HuH-7 (cell line): Measurements from ENCODE around the gene TAS2R60.
"Not testable (repeated sequence)": the region's sequence is repeated elsewhere in the genome, so short reads cannot be mapped to it uniquely, and the experiment has no call there.

ENCODE experiments used
- DNase-seq: peaks from one replicate; pipeline ENCODE4 v3.0.0; 2011; ENCODE audit warnings: low spot score

The TAS2R60 gene

DNA sequence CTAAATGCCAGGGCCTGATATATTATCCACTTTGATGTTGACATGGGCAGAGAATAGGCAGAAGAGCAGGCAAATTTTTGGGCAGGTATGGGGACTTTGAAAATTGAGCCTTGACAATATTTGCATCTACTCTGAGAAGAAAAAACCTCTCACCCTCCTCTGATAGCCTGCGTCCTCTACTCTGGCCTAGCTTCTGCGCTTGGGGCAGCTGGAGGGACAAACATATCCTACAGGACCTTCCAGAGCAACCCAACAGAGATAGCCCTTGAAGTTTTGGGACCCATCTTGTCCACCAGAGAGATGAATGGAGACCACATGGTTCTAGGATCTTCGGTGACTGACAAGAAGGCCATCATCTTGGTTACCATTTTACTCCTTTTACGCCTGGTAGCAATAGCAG is at the start of gene TAS2R60:
Gene TAS2R60 (plus strand): TSS at position 301 of the 400 bp plus-strand sequence. CDS start 0 bp downstream, at position 301.
- no peak for DNase-seq

GRCh38 chr7:143394068-143394467 is 49.2 kb upstream of the TAS2R60 start:
- DNase-seq = no peak

DNA sequence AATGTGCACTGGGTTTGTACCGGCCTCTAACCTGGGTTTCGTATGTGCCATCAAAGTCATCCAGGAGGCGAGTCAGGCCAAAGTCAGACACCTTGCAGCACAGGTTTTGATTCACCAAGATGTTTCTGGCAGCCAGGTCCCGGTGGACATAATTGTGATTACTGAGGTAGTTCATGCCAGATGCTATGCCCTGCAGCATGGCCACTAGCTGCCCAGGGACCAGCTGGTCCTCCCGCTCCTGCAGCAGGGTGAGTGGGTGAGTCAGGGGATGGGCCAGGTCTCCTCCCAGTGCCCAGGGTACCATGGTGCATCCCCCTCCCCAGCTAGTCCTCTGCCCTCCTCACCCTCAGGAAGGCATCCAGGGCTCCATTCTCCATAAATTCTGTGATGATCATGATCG is 48.5 kb upstream of the TAS2R60 start:
- no peak for DNase-seq

GRCh38 chr7:143395187-143396149 is 47.8 kb upstream of the TAS2R60 start:
- DNase-seq = peak; percentile 89

DNA sequence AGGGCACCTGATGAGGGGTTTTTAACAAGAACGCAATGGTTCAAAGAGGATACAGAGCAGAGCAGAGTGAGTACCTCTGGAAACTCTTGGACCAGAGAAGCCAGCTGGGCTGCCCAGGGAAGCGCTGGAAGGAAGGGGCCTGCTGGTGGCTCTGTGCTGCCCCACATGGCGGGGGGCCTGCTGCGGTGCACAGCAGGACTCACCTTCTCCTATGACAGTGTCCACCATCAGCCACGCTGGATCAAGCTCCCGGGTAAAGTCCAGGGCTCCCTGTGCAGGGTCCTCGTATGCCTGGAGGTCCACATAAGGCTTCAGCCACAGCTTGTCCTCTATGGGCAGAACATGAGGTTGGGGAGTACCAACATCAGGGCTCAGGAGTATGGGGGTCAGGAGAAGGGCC is 47.1 kb upstream of the TAS2R60 start:
- DNase-seq = no peak

DNA sequence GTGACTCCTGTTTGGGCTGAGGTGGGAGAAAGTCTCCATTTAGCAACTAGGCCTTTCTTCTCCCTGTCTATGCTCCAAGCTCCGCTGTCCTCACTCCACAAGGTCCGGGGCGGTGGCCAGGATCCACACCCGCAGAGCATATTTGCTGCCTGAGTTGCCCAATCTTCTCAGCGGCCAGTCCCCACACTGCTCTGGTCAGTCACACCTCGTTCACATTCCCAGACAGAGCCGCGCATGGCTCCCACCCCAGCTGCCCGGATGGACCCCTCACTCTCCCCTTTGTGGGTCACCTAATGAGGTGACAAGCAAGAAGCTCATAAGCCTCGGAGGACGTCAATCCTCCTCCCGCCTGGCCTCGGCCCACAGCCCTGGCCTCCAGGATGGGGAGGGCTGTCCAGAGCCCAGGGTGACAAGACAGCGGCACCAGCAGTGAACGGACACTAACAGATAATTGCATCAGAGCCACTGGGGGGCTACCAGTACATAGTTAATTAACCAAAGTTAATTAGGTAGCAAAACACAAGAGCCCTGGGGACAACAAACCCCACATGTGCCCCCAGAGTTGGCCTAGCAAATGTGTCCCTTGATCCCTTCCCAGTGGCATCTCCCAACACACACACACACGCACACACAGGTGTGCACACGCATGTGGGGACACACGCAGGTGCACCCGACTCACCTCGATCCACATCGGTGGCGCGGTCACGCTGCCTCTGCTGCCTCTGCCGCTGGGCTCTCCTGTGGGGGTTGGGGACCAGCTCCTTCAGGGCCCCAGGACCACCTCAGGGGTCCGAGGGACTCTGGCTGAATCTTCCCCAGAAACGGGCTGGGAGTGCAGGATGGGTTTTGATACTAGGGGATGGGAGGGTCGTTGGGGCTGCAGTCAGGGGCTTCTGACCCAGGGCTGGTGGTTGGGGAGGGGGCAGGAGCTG is 46.4 kb upstream of the TAS2R60 start:
- peak; percentile 68 for DNase-seq

GRCh38 chr7:143397710-143398530 is 45.3 kb upstream of the TAS2R60 start:
- DNase-seq = no peak

DNA sequence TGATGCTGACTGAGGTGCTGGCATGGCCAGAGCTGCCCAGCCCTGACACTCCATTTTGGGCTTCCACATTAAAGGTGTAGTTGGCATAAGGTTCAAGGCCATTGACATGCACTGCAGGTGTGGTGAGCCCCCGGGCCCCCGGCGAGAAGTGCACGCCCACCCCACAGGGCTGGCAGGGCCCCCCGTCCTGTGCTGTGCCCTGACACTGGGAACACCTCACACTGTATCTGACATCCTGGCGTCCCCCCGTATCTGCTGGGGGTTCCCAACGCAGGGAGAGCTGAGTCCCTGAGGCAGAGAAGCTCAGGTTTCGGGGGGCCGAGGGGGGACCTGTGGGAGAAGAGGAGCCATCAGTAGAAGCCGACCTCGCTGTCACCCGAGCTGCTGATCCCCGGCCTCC is 44.6 kb upstream of the TAS2R60 start:
- no peak for DNase-seq

DNA sequence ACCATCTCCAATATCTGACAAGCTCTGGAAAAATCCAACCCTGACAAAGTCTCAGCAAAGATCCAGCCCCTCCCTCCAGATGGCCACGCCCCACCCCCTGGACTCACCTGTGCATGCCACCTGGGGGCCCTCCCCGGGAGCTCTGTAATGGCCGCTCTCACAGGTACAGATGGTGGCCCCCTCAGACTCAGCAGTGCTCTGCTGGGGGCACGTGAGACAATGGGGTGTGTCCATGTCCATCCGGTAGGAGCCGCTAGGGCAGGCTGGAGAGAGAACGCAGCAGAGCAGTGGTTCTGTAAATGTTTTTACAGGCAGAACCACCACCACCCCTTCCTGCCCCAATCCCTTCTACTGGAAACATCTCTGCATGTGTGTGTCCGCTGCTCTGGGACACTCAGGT is 44.1 kb upstream of the TAS2R60 start:
- DNase-seq = no peak

GRCh38 chr7:143399642-143400041 is 43.6 kb upstream of the TAS2R60 start:
- no peak for DNase-seq

DNA sequence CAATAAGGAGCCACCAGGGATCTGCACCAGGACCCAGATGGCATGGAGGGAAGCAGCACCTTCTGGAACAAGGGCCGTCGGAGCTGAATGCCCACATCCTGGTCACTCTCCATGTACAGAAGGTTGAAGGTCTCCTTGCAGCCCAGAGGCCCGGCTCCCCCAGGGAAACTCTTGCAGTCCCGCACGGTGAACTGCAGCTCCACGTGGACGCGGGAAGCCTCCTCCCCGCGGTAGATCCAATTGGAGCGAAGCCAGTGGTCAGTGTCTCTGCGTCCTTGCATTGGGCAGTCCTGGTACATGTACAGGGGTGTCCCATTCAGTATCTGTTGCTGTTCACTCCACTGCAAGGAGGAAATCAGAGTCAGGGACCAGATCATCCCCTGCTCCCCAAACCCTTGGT is 42.0 kb upstream of the TAS2R60 start:
- no peak for DNase-seq

DNA sequence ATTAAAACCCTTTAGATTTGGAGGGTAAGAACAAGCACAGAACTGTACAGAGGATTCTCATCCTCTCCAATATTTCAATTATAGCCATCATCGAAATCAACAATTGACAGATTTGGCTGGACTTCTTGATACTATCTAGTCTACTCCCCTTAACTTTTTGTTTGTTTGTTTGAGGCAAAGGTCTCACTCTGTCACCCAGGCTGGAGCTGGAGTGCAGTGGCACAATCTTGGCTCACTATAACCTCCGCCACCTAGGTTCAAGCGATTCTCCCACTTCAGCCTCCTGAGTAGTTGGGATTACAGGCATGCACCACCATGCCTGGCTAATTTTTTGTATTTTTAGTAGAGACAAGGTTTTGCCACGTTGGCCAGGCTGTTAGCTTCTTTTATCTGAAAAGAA is 41.0 kb upstream of the TAS2R60 start:
- DNase-seq = not testable (repeated sequence)

- DNase-seq = no peak
These were observed 37.9 kb upstream of the TAS2R60 start for GRCh38 chr7:143405173-143406001.

- DNase-seq = no peak
These were observed 37.3 kb upstream of the TAS2R60 start for GRCh38 chr7:143406002-143406357.

- DNase-seq = no peak
These were observed 35.7 kb upstream of the TAS2R60 start for GRCh38 chr7:143407287-143408251.

GRCh38 chr7:143408252-143408685 is 35.0 kb upstream of the TAS2R60 start:
- DNase-seq = no peak

DNA sequence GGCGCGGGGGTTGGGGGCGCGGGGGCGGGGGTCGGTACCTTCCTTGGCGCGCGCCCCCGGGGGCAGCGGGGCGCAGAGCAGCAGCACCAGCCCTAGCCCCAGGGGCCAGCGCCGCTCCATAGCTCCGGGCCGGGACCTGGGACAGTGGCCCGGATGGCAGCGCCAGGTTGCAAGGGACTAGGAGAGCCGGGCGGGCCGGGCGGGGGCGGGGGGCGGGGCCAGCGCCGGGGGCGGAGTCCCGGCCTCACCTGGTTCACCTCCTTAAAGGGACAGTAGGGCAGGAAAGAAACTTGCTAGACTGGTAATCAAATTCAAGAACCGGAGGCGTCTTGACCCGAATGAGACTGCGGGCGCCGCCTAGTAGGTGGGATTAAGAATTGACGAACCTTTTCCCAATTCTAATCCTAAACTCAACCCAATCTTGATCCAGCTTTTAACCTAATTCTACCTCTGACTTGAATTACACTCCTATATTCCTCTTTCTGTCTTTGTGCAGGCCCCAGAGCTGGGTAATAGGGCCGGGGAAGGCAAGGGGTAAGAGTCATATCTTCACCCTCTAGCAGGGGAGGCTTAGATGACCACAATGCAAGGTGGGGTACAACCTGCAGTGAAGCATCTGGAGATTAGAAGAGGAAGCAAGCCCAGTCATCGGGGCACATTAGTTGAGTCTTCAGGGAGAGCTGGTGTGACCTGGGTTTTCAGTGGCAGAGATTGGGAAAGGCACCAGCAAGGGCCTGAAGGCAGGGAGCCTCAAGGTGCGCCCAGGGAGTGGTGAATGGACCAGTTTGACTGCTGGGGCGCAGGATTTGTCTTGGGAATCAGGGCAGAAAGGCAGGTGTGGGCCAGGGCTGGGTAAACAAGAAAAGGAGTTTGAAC is 34.3 kb upstream of the TAS2R60 start, which contains the start of gene EPHA1:
Gene EPHA1 (minus strand): TSS at position 171 of the 876 bp plus-strand sequence. CDS start 51 bp downstream, at position 120.
- no peak for DNase-seq

DNA sequence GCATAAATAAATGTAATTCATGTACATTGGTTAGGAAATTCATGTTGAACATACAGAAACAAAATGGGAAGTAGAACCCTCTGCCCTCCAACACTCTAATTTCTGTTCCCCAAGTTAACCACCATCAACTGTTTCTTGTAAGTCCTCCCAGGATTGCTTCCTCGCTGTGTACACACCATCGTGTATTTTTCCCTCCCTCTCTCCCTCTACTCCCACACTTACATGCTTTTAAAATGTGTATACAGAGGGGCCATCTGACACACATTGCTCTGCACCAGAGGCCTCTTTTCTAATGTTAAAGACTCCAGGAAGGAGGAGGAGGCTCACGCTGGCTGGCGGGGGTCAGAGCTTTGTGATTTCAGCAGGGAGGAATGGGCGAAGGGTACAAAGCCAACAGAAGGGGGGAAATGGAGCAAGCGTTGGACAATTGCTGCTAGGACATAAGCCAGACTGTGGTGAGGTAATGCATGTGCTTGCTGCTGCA is 32.7 kb upstream of the TAS2R60 start:
- DNase-seq = no peak
